ENCODE data around the gene GRXCR1.

DNA sequence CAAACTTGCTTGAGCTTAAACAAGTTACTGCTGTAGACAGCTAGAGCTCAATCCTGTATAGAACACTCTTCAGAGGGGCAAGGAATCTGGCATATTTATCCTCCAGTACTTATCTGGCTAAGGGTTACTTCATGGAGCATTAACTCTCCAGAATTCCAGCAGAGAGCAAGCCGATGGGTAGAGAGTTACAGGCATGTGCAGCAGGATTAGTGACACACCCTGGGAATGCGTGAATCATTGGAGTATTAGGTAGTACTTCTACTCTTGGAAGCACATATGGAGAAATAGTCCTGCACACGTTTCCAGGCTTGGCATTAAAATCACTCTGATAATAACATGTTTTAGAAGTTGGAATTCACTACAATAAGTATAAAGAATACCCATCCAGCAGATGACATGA lies 35.4 kb downstream of the GRXCR1 start:
- no peak for TF ChIP-seq EZH2phosphoT487 (IDR thresholded peaks at IDR 0.05; ENCODE audit: insufficient read depth, low read depth)
- no peak for TF ChIP-seq EZH2 (IDR thresholded peaks at IDR 0.05; ENCODE audit: insufficient read depth, poor library complexity, severe bottlenecking)

All from GM23248 (cell line).